Tibial nerve (tissue), 4 donors: Measurements from ENCODE around the gene DTNBP1. TPM values are rescaled to one million over a fixed set of nuclear protein-coding genes. Genes with fewer than 3 reads are reported as not detected.

Experiments
- DNase-seq, 2 donors: peaks; one replicate each; pipeline ENCODE4 v3.0.0-alpha.2; 2019; ENCODE audit warnings: low spot score in 2 of 2
- H3K27ac ChIP-seq, 4 donors: fragments of 200-600 bp; sonication (generic) in 3 of 4; one replicate each; pipeline ENCODE4 v1.5.1; 2017 to 2019; ENCODE audit warnings: mild to moderate bottlenecking in 1 of 4
- H3K27me3 ChIP-seq, 2 donors: fragments of 200-600 bp; sonication (generic) in 1 of 2; one replicate each; pipeline versions ENCODE4 v1.5.1 to v1.6.0; 2017 to 2019
- H3K36me3 ChIP-seq, 3 donors: fragments of 200-600 bp; sonication (generic); one replicate each; pipeline ENCODE4 v1.5.1; 2018 to 2019
- H3K4me1 ChIP-seq, 4 donors: fragments of 200-600 bp; sonication (generic) in 3 of 4; one replicate each; pipeline ENCODE4 v1.5.1; 2017 to 2019
- H3K4me3 ChIP-seq, 4 donors: fragments of 200-600 bp; sonication (generic) in 3 of 4; one replicate each; pipeline ENCODE4 v1.5.1; 2017 to 2019; ENCODE audit warnings: mild to moderate bottlenecking in 1 of 4, moderate library complexity in 1 of 4
- H3K9me3 ChIP-seq, 4 donors: fragments of 200-600 bp; sonication (generic) in 3 of 4; one replicate each; pipeline ENCODE4 v1.5.1; 2017 to 2019
- EP300 ChIP-seq, 2 donors: sonication (generic); formaldehyde crosslinking; IDR thresholded peaks; one replicate each; pipeline ENCODE4 v1.6.1; 2017; ENCODE audit warnings: antibody characterized with exemption in 2 of 2, mild to moderate bottlenecking in 1 of 2
- POLR2A ChIP-seq, 2 donors: fragments of 450-650 bp; IDR thresholded peaks; one replicate each; pipeline ENCODE4 v1.6.1; 2017; ENCODE audit warnings: antibody characterized with exemption in 2 of 2, mild to moderate bottlenecking in 2 of 2, moderate library complexity in 2 of 2
- WGBS, 2 donors: methylation state at CpG; one replicate each; pipeline ENCODE4 v1.1.5; 2018; 5-methylcytosine and 5-hydroxymethylcytosine counted together
- total RNA-seq, 4 donors: library from RNA; depleted of rRNA; stranded (reverse); fragments of >200 nt; gene quantifications; one replicate each; pipeline ENCODE4 v1.1.0, GENCODE V29; 2016
- TF ChIP-seq, protein P1 (sequence below), 5 experiments: fragments of 200-600 bp in 3 of 5; fragments of 450-650 bp in 2 of 5; sonication (generic) in 3 of 5; IDR thresholded peaks; one replicate each; pipeline ENCODE4 v1.5.1; 2016 to 2019; ENCODE audit warnings: antibody characterized with exemption in 5 of 5, mild to moderate bottlenecking in 3 of 5, moderate library complexity in 2 of 5

Gene DTNBP1
- total RNA-seq, 4 donors from 2014 or later = 14.7 to 36.6 (median 16.1) TPM

DNA sequence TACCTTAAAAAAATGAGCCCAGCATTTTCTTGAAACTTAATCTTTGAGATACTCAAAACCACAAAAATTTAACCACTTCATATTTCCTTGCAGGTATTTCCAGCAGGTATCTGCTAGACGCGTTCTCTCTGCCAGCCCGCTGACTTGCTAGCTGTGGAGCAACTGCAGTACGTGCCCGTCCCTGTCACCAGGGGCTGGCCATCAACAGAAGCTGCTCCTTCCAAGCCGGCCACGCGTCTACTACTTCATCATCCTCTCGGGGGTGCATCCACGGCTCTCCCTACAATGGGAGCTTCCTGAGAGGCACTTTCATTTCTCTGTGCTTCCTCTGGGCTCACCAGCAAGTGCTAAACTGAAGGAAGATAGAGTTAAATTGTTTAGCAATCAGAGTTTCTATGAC is 132.4 kb downstream of the DTNBP1 start:
- peaks cover 0 to 69% (median 0%) of the 10 kb centered on the region in 3 donors for H3K36me3 ChIP-seq
- H3K4me3 ChIP-seq = no peak overlapping the region
- 94 to 95% methylated on average over 10 of the region's 10 CpGs for WGBS, 2 donors
- TF ChIP-seq, protein P1, sequence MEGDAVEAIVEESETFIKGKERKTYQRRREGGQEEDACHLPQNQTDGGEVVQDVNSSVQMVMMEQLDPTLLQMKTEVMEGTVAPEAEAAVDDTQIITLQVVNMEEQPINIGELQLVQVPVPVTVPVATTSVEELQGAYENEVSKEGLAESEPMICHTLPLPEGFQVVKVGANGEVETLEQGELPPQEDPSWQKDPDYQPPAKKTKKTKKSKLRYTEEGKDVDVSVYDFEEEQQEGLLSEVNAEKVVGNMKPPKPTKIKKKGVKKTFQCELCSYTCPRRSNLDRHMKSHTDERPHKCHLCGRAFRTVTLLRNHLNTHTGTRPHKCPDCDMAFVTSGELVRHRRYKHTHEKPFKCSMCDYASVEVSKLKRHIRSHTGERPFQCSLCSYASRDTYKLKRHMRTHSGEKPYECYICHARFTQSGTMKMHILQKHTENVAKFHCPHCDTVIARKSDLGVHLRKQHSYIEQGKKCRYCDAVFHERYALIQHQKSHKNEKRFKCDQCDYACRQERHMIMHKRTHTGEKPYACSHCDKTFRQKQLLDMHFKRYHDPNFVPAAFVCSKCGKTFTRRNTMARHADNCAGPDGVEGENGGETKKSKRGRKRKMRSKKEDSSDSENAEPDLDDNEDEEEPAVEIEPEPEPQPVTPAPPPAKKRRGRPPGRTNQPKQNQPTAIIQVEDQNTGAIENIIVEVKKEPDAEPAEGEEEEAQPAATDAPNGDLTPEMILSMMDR (IDR thresholded peaks at IDR 0.05) = no peak
- H3K4me1 ChIP-seq = no peaks in the 10 kb centered on the region
- no peaks in the 10 kb centered on the region for H3K27me3 ChIP-seq
- peaks cover 0 to 3% (median 0%) of the 10 kb centered on the region in 4 donors for H3K9me3 ChIP-seq
- H3K27ac ChIP-seq = no peak overlapping the region
- DNase-seq = no peak

DNA sequence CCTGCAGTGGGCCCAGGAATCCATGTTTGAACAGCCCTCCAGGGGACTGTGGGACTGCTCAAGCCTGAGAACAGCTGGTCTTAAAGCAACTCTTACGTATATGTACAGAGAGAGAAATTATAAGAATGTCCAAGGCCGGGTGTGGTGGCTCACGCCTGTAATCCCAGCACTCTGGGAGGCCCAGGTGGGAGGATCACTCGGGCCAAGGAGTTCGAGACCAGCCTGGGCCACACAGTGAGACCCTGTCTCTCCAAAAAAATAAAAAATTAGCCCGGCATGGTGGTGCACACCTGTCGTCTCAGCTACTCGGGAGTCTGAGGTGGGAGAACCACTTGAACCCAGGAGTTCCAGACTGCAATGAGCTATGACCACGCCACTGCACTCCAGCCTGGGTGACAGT is 134.0 kb downstream of the DTNBP1 start:
- H3K27me3 ChIP-seq = no peaks in the 10 kb centered on the region
- WGBS, 2 donors = 93 to 97% methylated on average over 9 of the region's 9 CpGs
- H3K9me3 ChIP-seq = peaks cover 0 to 3% (median 0%) of the 10 kb centered on the region in 4 donors
- DNase-seq = no peak
- H3K4me1 ChIP-seq = no peaks in the 10 kb centered on the region
- no peak overlapping the region for H3K27ac ChIP-seq
- peaks cover 0 to 84% (median 0%) of the 10 kb centered on the region in 3 donors for H3K36me3 ChIP-seq
- no peak overlapping the region for H3K4me3 ChIP-seq
- TF ChIP-seq POLR2A (IDR thresholded peaks at IDR 0.05) = no peak
- TF ChIP-seq, protein P1 (IDR thresholded peaks at IDR 0.05) = no peak
- TF ChIP-seq EP300 (IDR thresholded peaks at IDR 0.05) = no peak

DNA sequence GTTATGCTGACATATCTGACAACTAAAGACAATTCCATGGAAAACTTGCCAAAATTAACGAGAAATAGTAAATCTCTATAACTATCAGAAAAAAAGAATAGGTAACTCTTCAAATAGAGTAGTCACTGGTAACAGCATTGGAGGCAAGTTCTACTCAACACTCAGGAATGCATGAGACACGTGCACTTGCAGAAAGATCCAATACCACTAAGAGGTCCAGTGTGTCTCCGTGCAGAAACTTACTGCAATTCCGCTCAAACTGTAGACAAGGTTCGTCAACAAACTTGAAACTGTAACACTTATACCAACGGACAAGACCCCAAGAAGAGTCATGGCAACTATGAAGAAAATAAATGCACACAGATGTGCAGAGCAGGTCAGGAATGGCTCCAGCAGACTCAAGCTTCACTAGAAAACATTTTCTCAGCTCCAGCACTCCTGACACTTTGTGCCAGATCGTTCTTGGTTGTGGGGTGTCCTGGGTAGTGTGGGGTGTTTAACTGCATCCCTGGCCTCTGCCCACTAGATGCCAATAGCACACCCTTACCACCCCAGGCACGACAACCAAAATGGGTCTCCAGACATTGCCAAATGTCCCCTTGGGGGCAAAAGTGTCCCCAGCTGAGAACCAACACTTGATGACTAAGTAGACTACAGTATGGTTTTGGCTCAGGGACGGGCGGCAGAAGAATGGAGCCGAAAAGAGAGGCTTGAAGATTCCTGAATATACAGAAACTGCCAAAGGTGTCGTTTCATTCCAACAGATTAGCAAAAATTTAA is 134.8 kb downstream of the DTNBP1 start:
- no peaks in the 10 kb centered on the region for H3K27me3 ChIP-seq
- no peak for DNase-seq
- H3K36me3 ChIP-seq = peaks cover 0 to 87% (median 0%) of the 10 kb centered on the region in 3 donors
- TF ChIP-seq POLR2A (IDR thresholded peaks at IDR 0.05) (no peak), EP300 (IDR thresholded peaks at IDR 0.05) (no peak)
- TF ChIP-seq, protein P1 (IDR thresholded peaks at IDR 0.05) = no peak
- H3K9me3 ChIP-seq = peaks cover 0 to 3% (median 0%) of the 10 kb centered on the region in 4 donors
- 93 to 94% methylated on average over 12 of the region's 12 CpGs for WGBS, 2 donors
- H3K4me3 ChIP-seq = no peak overlapping the region
- H3K4me1 ChIP-seq = no peaks in the 10 kb centered on the region
- no peak overlapping the region for H3K27ac ChIP-seq

DNA sequence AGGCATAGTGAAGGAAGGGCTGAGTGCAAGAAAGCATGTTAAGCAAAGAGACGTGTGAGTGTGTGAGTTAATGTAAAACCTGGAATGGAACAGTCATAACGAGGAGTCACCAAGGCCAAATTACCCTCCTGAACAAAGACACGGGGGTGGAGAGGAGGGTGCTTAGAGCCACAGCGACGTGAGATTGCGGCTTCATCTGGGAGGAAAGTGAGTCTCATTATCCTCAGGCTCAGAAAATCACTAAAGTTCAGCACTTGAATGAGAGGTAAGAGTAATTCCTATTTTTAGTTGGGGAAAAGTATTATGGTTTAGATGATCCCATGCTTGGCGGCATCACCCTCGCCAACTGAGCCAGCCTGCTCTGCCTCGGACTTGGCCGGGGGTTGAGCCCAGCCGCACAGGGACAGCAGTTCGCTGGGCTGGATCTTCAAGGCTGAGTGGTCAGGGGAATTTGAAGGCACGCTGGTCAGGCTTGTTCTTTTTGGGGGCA is 136.6 kb downstream of the DTNBP1 start:
- no peak overlapping the region for H3K4me3 ChIP-seq
- H3K27me3 ChIP-seq = no peaks in the 10 kb centered on the region
- peaks cover 0 to 3% (median 0%) of the 10 kb centered on the region in 4 donors for H3K9me3 ChIP-seq
- H3K27ac ChIP-seq = no peak overlapping the region
- WGBS, 2 donors = 88 to 90% methylated on average over 13 of the region's 13 CpGs
- H3K4me1 ChIP-seq = peaks cover 0 to 14% (median 5%) of the 10 kb centered on the region in 4 donors
- DNase-seq = no peak
- TF ChIP-seq POLR2A (IDR thresholded peaks at IDR 0.05) = no peak
- TF ChIP-seq, protein P1 (IDR thresholded peaks at IDR 0.05) = no peak
- no peak for TF ChIP-seq EP300 (IDR thresholded peaks at IDR 0.05)
- H3K36me3 ChIP-seq = peaks cover 0 to 89% (median 0%) of the 10 kb centered on the region in 3 donors

DNA sequence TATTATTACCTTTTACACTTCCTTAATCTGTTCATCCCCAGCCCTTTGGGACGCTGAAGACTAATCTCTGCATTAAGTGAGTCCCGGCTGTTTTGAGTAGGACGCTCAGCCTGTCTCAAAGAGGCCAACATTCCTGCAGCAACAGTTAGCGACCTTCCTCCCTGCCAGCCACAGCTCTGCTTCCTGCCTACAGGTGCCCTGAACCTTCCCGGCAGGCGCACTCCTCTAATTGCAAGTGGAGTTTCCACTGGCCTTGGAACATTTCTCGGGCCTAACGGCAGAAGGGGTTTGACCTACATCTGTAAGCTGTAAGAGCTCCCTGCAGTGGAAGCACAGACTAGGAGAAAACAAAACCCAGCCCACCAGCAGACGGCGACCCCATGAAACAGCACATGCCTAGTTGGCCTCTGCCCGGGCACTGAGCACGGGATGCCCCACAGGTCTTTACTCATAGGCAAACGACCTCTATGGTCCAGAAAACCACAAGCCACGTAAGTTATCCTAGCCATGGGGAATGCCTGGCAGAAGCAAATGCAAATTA is 137.9 kb downstream of the DTNBP1 start:
- no peak for DNase-seq
- peaks cover 0 to 89% (median 0%) of the 10 kb centered on the region in 3 donors for H3K36me3 ChIP-seq
- no peaks in the 10 kb centered on the region for H3K27me3 ChIP-seq
- TF ChIP-seq, protein P1 (IDR thresholded peaks at IDR 0.05) = no peak
- TF ChIP-seq POLR2A (IDR thresholded peaks at IDR 0.05) (no peak), EP300 (IDR thresholded peaks at IDR 0.05) (no peak)
- peaks cover 0 to 16% (median 5%) of the 10 kb centered on the region in 4 donors for H3K4me1 ChIP-seq
- peaks cover 0 to 3% (median 0%) of the 10 kb centered on the region in 4 donors for H3K9me3 ChIP-seq
- 86 to 94% methylated on average over 14 of the region's 14 CpGs for WGBS, 2 donors
- no peak overlapping the region for H3K27ac ChIP-seq
- no peak overlapping the region for H3K4me3 ChIP-seq
